GM12878 (cell line): ENCODE results near the gene TMED5. TPM values are rescaled to one million over a fixed set of nuclear protein-coding genes. Genes with fewer than 3 reads are reported as not detected.

Experiments used
- ATAC-seq: fragments of 200-7000 bp; cut with Tn5 transposase; 3 replicates; pipeline ENCODE4 v1.9.1; 2020; ENCODE audit warnings: mild to moderate bottlenecking, moderate library complexity
- BruUV-seq: library from RNA; stranded (reverse); fragments of 400-500 nt; replicated peaks from 2 replicates; lab custom pipeline; 2021; lab: Mats Ljungman, UMichigan
- CTCF ChIA-PET: fragments of 300-600 bp; sonication (Branson Sonifier 250); formaldehyde crosslinking; extraction: SDS; loops from one replicate; lab custom pipeline; 2021; ENCODE audit warnings: inconsistent platforms; lab: Yijun Ruan, JAX
- POLR2A ChIA-PET: fragments of 350-600 bp; formaldehyde crosslinking; extraction: SDS; loops from one replicate; lab custom pipeline; 2021; ENCODE audit warnings: inconsistent platforms; lab: Charles Lee
- RAD21 ChIA-PET: fragments of 300-600 bp; sonication (Branson Sonifier 250); formaldehyde crosslinking; loops from one replicate; lab custom pipeline; 2023; ENCODE audit warnings: antibody characterized with exemption; ENCODE audit not compliant: unreplicated experiment; lab: Charles Lee
- SMC1A ChIA-PET: fragments of 300-600 bp; sonication (Branson Sonifier 250); formaldehyde crosslinking; loops from one replicate; lab custom pipeline; 2023; ENCODE audit not compliant: unreplicated experiment, uncharacterized antibody; lab: Charles Lee
- DNase-seq: peaks from one replicate; pipeline ENCODE4 v3.0.0-alpha.2; 2011; ENCODE audit warnings: low read depth, low spot score
- FAIRE-seq: peaks from 3 replicates; lab custom pipeline; 2011; peaks lifted over from hg19 to GRCh38; lab: Jason Lieb, UNC
- H2AFZ ChIP-seq: 2 replicates; pipeline ENCODE4 v1.6.0; 2011; ENCODE audit warnings: low read depth, low read length, control low read depth; ENCODE audit not compliant: control insufficient read depth
- H3K27ac ChIP-seq: 2 replicates; pipeline ENCODE4 v1.5.1; 2011; ENCODE audit warnings: control low read depth; ENCODE audit not compliant: control insufficient read depth, insufficient read depth
- H3K27me3 ChIP-seq, 2 experiments: replicated peaks in 1 of 2; 2 replicates each; pipeline versions ENCODE4 v1.6.0 to v1.6.1; 2011; ENCODE audit warnings: low read length in 1 of 2; ENCODE audit not compliant: control insufficient read depth in 2 of 2, insufficient read depth in 2 of 2
- H3K36me3 ChIP-seq, 2 experiments: 2 replicates each; pipeline ENCODE4 v1.5.1; 2011; ENCODE audit warnings: low read length in 1 of 2; ENCODE audit not compliant: control insufficient read depth in 2 of 2, insufficient read depth in 2 of 2
- H3K4me1 ChIP-seq: 2 replicates; pipeline ENCODE4 v1.6.1; 2011; ENCODE audit warnings: mild to moderate bottlenecking, low read length, moderate library complexity, mixed read lengths; ENCODE audit not compliant: control insufficient read depth, insufficient read depth
- H3K4me2 ChIP-seq: 2 replicates; pipeline ENCODE4 v1.6.0; 2011; ENCODE audit warnings: control low read depth; ENCODE audit not compliant: control insufficient read depth, insufficient read depth
- H3K4me3 ChIP-seq: fragments of 200-600 bp; sonication (generic); 2 replicates; pipeline ENCODE4 v1.5.1; 2016
- H3K79me2 ChIP-seq: 2 replicates; pipeline ENCODE4 v1.6.0; 2011; ENCODE audit warnings: low read length; ENCODE audit not compliant: control insufficient read depth, insufficient read depth
- H3K9ac ChIP-seq: 2 replicates; pipeline ENCODE4 v1.8.0; 2011; ENCODE audit warnings: low read length, control low read depth, mixed read lengths; ENCODE audit not compliant: control insufficient read depth, insufficient read depth
- H3K9me3 ChIP-seq: replicated peaks from 3 replicates; pipeline ENCODE4 v1.5.1; 2011; ENCODE audit warnings: mild to moderate bottlenecking, low read length; ENCODE audit not compliant: control insufficient read depth, insufficient read depth
- H4K20me1 ChIP-seq: 2 replicates; pipeline ENCODE4 v1.6.0; 2011; ENCODE audit not compliant: control insufficient read depth, insufficient read depth
- BACH1 ChIP-seq: fragments of 450-650 bp; IDR thresholded peaks from 2 replicates; pipeline ENCODE4 v1.6.1; 2017; ENCODE audit warnings: mild to moderate bottlenecking, borderline replicate concordance
- CBX5 ChIP-seq: sonication (generic); IDR thresholded peaks from 2 replicates; pipeline ENCODE4 v1.6.1; 2016; ENCODE audit warnings: low read depth, moderate library complexity, mild to moderate bottlenecking, inconsistent platforms
- EED ChIP-seq: sonication (generic); IDR thresholded peaks from 2 replicates; pipeline ENCODE4 v1.6.1; 2016; ENCODE audit warnings: antibody characterized with exemption, low read depth
- EP300 ChIP-seq, 2 experiments: fragments of 150-350 bp in 1 of 2; IDR thresholded peaks; 2 replicates each; pipeline ENCODE4 v1.6.1; 2011 to 2012; ENCODE audit warnings: low read depth in 2 of 2, low read length in 2 of 2, borderline replicate concordance in 1 of 2, improper control_type of control experiment in 1 of 2, inconsistent platforms in 1 of 2; ENCODE audit not compliant: control insufficient read depth in 1 of 2
- EZH2 ChIP-seq: IDR thresholded peaks from 2 replicates; pipeline ENCODE4 v1.6.1; 2012; ENCODE audit warnings: low read depth, mild to moderate bottlenecking, control low read depth, inconsistent platforms, low read length, borderline replicate concordance; ENCODE audit not compliant: control insufficient read depth
- FOXK2 ChIP-seq: fragments of 450-650 bp; IDR thresholded peaks from 2 replicates; pipeline ENCODE4 v1.6.1; 2017; ENCODE audit warnings: mild to moderate bottlenecking, moderate library complexity
- GABPA ChIP-seq: IDR thresholded peaks from 2 replicates; pipeline ENCODE4 v1.6.1; 2014; ENCODE audit warnings: antibody characterized with exemption, low read depth, mild to moderate bottlenecking, inconsistent platforms
- KDM1A ChIP-seq: fragments of 200-600 bp; sonication (generic); IDR thresholded peaks from 2 replicates; pipeline ENCODE4 v1.6.1; 2016; ENCODE audit warnings: borderline replicate concordance
- NR2F1 ChIP-seq: fragments of 450-650 bp; conservative IDR thresholded peaks from 2 replicates; pipeline ENCODE4 v1.6.1; 2017; ENCODE audit warnings: mild to moderate bottlenecking
- RFX5 ChIP-seq: IDR thresholded peaks from 2 replicates; pipeline ENCODE4 v1.6.1; 2011; ENCODE audit warnings: low read depth, low read length, improper control_type of control experiment
- SIX5 ChIP-seq: IDR thresholded peaks from 2 replicates; pipeline ENCODE4 v1.6.1; 2011; ENCODE audit warnings: mild to moderate bottlenecking, low read depth, low read length, moderate library complexity; ENCODE audit not compliant: severe bottlenecking
- SMAD5 ChIP-seq: IDR thresholded peaks from 2 replicates; pipeline ENCODE4 v1.6.1; 2016; ENCODE audit warnings: antibody characterized with exemption, low read depth
- SPI1 ChIP-seq: IDR thresholded peaks from 2 replicates; pipeline ENCODE4 v1.6.1; 2011; ENCODE audit warnings: low read depth, mild to moderate bottlenecking, low read length, moderate library complexity, borderline replicate concordance; ENCODE audit not compliant: insufficient read depth
- TCF3 ChIP-seq: IDR thresholded peaks from 2 replicates; pipeline ENCODE4 v1.6.1; 2012; ENCODE audit warnings: low read depth, mild to moderate bottlenecking, low read length, borderline replicate concordance; ENCODE audit not compliant: insufficient read depth
- USF1 ChIP-seq: IDR thresholded peaks from 2 replicates; pipeline ENCODE4 v1.6.1; 2011; ENCODE audit warnings: borderline replicate concordance, low read depth, mild to moderate bottlenecking, moderate library complexity, mixed read lengths, low read length; ENCODE audit not compliant: insufficient read depth; ENCODE audit errors: extremely low read length
- ZBTB11 ChIP-seq: fragments of 450-650 bp; formaldehyde crosslinking; IDR thresholded peaks from 2 replicates; pipeline ENCODE4 v1.5.0; 2022; ENCODE audit warnings: mild to moderate bottlenecking, missing genetic modification characterization
- ZNF207 ChIP-seq: fragments of 450-650 bp; IDR thresholded peaks from 2 replicates; pipeline ENCODE4 v1.6.1; 2014; ENCODE audit warnings: antibody characterized with exemption, mild to moderate bottlenecking, borderline replicate concordance
- WGBS: methylation state at CpG from one replicate; pipeline ENCODE4 v1.1.6; 2016; ENCODE audit warnings: low lambda C conversion rate; ENCODE audit not compliant: insufficient replicate concordance, insufficient coverage; ENCODE audit errors: missing lambda C conversion rate; 5-methylcytosine and 5-hydroxymethylcytosine counted together
- in situ Hi-C: fragments of 300-500 bp; cut with MboI; formaldehyde crosslinking; loops from 9 replicates; pipeline ENCODE4 v1.14.3; 2018; ENCODE audit warnings: mixed read lengths
- intact Hi-C: fragments of 100-400 bp; cut with micrococcal nuclease; formaldehyde crosslinking; loops from one replicate; pipeline ENCODE4 v1.14.2; 2022; ENCODE audit not compliant: unreplicated experiment
- polyA plus RNA-seq, 11 experiments: library from polyadenylated mRNA; depleted of rRNA in 4 of 11; unstranded in 6 of 11; stranded (reverse) in 5 of 11; fragments of >200 nt; fragmentation: Nextera tagmentation in 4 of 11; fragmentation: Illumina TruSeq in 1 of 11; extraction: Ambion mirVana in 4 of 11; extraction: Trizol in 1 of 11; gene quantifications; 1 replicate in 1 of 11; 2 replicates in 10 of 11; pipeline versions ENCODE4 v1.2.1 to v1.2.3, GENCODE V29; 2011 to 2016; ENCODE audit warnings: inconsistent platforms in 2 of 11, missing spikeins in 2 of 11, low read depth in 1 of 11
- total RNA-seq, 4 experiments: library from RNA; depleted of rRNA in 3 of 4; stranded (reverse); fragments of >200 nt in 3 of 4; fragmentation: Illumina TruSeq in 1 of 4; extraction: Trizol in 1 of 4; gene quantifications; 2 replicates each; pipeline versions ENCODE4 v1.2.1 to v1.2.3, GENCODE V29; 2013 to 2021

The TMED5 gene
- total and polyA plus RNA-seq, 10 of the 15 experiments (the other 5 are each of a cell fraction or from before 2014, with no cell fraction given), result 18.5 to 80.6 (median 54.0) TPM

GRCh38 chr1:93200086-93200620 is 19.9 kb upstream of the TMED5 start:
- no peak for TF ChIP-seq GABPA
- no peak for TF ChIP-seq SMAD5
- TF ChIP-seq USF1, result no peak
- TF ChIP-seq RFX5, result no peak
- no peak for TF ChIP-seq FOXK2
- no peak for TF ChIP-seq EP300 (IDR thresholded peaks at IDR 0.05; ENCODE audit: borderline replicate concordance in 1 of 2, control insufficient read depth in 1 of 2, low read depth in 2 of 2, low read length in 2 of 2)
- no peak for TF ChIP-seq CBX5
- no peak for TF ChIP-seq SIX5
- no peak for TF ChIP-seq TCF3
- no peak for TF ChIP-seq ZBTB11 (CRISPR knock-in tag)
- TF ChIP-seq KDM1A, result no peak
- no peak for TF ChIP-seq BACH1
- no peak for TF ChIP-seq SPI1
- no peak for TF ChIP-seq EZH2
- TF ChIP-seq EED, result no peak
- TF ChIP-seq ZNF207, result no peak
- no peak for TF ChIP-seq NR2F1
- H3K9me3 ChIP-seq, result no peaks in the 10 kb centered on the region
- CTCF ChIA-PET, result no interaction called here
- H3K27me3 ChIP-seq, result no peaks in the 10 kb centered on the region
- H3K4me2 ChIP-seq, result no peak overlapping the region
- H3K4me1 ChIP-seq, result no peaks in the 10 kb centered on the region
- no peak for DNase-seq
- H3K36me3 ChIP-seq, result peaks cover 5 to 6% of the 10 kb centered on the region in 2 experiments; a peak in 3 of 4 replicates
- no peak overlapping the region for H3K9ac ChIP-seq
- H4K20me1 ChIP-seq, result no peaks in the 10 kb centered on the region
- intact Hi-C loops (no loop called here), in situ Hi-C loops (no loop called here)
- POLR2A ChIA-PET, result no interaction called here
- H3K27ac ChIP-seq, result no peak overlapping the region
- SMC1A ChIA-PET, result interaction anchor here (0.9 kb wide), 1 partner anchor 72 kb away, joined by 4 read pairs; no protein-coding TSS in a partner anchor
- H3K4me3 ChIP-seq, result no peak overlapping the region
- H3K79me2 ChIP-seq, result no peaks in the 10 kb centered on the region
- ATAC-seq, result no peak
- no peak overlapping the region for H2AFZ ChIP-seq
- no TSS peak for BruUV-seq
- WGBS, result 98% methylated on average over 6 of the region's 6 CpGs
- FAIRE-seq, result no peak
- RAD21 ChIA-PET, result interaction anchor here (0.6 kb wide), 1 partner anchor 439 kb away, joined by 3 read pairs; no protein-coding TSS in a partner anchor
